ENCODE measurements around the gene MON1B.

MON1B gene

DNA sequence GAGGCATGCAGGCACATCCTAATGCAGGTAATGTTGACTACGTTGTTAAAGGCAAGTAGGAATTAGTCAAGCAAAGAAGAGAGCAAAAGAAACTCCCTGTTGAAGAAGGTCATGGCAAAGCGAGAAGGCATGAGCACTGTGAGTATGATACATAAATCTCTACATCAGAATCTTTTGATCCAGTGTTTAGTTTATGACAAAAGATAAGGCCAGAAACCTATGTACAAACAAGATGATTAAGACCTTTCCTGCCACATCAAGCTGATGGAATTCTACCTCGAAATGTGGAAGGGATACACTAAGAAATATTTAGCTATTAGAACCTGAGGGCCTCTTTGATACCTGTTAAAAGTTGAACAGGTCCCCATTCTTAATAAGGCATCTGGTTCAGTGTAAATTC, 28.4 kb downstream of the MON1B start:
- no peaks in the 10 kb centered on the region for H3K9me3 ChIP-seq (ENCODE audit: insufficient read depth, low read length)

DNA sequence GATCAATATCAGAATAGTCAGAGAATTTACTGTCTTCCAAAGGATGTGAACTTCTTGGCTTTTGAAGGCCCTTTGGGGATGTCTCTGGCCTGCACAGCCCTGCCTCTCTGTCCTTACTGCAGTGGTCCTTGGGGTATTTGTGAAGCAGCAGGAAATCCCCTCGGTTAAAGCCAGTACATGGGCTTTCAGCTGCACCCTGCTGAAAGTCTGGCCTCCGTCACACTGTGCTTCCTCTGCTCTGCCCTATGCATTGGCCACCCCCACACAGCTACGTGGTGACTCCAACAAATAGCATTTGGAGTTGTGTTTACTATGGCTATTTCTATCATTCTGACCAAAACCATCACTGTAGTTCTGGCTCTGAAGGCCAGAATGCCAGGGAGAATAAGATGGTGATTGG, 29.4 kb downstream of the MON1B start:
- Histone ChIP-seq H2AFZ (ENCODE audit: low read depth, low read length, severe bottlenecking) (no peak overlapping the region), H3K79me2 (ENCODE audit: insufficient read depth, low read length) (no peaks in the 10 kb centered on the region), H3K4me2 (ENCODE audit: low read depth, low read length, poor library complexity, severe bottlenecking) (no peak overlapping the region), H3K4me3 (ENCODE audit: insufficient read depth, low read length, poor library complexity, severe bottlenecking) (no peak overlapping the region), H3K9ac (ENCODE audit: low read length) (no peak overlapping the region), H3K9me2 (replicated peaks; ENCODE audit: insufficient read depth, low read length) (no peaks in the 10 kb centered on the region), H4K20me1 (ENCODE audit: low read depth, low read length) (no peaks in the 10 kb centered on the region), H3K27me3 (ENCODE audit: low read length) (no peaks in the 10 kb centered on the region), H3K27ac (ENCODE audit: low read depth, low read length) (no peak overlapping the region), H3K9me3 (ENCODE audit: insufficient read depth, low read length) (no peaks in the 10 kb centered on the region), H3K36me3 (ENCODE audit: low read length) (no peaks in the 10 kb centered on the region), H3F3A (ENCODE audit: insufficient read depth) (no peaks in the 10 kb centered on the region)
- TF ChIP-seq, protein P1, sequence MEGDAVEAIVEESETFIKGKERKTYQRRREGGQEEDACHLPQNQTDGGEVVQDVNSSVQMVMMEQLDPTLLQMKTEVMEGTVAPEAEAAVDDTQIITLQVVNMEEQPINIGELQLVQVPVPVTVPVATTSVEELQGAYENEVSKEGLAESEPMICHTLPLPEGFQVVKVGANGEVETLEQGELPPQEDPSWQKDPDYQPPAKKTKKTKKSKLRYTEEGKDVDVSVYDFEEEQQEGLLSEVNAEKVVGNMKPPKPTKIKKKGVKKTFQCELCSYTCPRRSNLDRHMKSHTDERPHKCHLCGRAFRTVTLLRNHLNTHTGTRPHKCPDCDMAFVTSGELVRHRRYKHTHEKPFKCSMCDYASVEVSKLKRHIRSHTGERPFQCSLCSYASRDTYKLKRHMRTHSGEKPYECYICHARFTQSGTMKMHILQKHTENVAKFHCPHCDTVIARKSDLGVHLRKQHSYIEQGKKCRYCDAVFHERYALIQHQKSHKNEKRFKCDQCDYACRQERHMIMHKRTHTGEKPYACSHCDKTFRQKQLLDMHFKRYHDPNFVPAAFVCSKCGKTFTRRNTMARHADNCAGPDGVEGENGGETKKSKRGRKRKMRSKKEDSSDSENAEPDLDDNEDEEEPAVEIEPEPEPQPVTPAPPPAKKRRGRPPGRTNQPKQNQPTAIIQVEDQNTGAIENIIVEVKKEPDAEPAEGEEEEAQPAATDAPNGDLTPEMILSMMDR (IDR thresholded peaks at IDR 0.05; ENCODE audit: insufficient read depth, low read length, poor library complexity, severe bottlenecking): no peak
- TF ChIP-seq EZH2phosphoT487 (conservative IDR thresholded peaks at IDR 0.05; ENCODE audit: low read length): no peak

More for the DNA sequence above, 28.4 kb downstream of the MON1B start:
- no peaks in the 10 kb centered on the region for H3F3A ChIP-seq (ENCODE audit: insufficient read depth)
- H3K27ac ChIP-seq (ENCODE audit: low read depth, low read length): no peak overlapping the region
- no peaks in the 10 kb centered on the region for H3K79me2 ChIP-seq (ENCODE audit: insufficient read depth, low read length)
- H3K9me2 ChIP-seq (replicated peaks; ENCODE audit: insufficient read depth, low read length): no peaks in the 10 kb centered on the region
- no peaks in the 10 kb centered on the region for H3K27me3 ChIP-seq (ENCODE audit: low read length)
- H3K4me2 ChIP-seq (ENCODE audit: low read depth, low read length, poor library complexity, severe bottlenecking): no peak overlapping the region
- TF ChIP-seq, protein P1 (IDR thresholded peaks at IDR 0.05; ENCODE audit: insufficient read depth, low read length, poor library complexity, severe bottlenecking): no peak
- no peak for TF ChIP-seq EZH2phosphoT487 (conservative IDR thresholded peaks at IDR 0.05; ENCODE audit: low read length)
- H3K36me3 ChIP-seq (ENCODE audit: low read length): no peaks in the 10 kb centered on the region
- H3K4me3 ChIP-seq (ENCODE audit: insufficient read depth, low read length, poor library complexity, severe bottlenecking): no peak overlapping the region
- H3K9ac ChIP-seq (ENCODE audit: low read length): no peak overlapping the region
- H2AFZ ChIP-seq (ENCODE audit: low read depth, low read length, severe bottlenecking): no peak overlapping the region
- no peaks in the 10 kb centered on the region for H4K20me1 ChIP-seq (ENCODE audit: low read depth, low read length)

DNA sequence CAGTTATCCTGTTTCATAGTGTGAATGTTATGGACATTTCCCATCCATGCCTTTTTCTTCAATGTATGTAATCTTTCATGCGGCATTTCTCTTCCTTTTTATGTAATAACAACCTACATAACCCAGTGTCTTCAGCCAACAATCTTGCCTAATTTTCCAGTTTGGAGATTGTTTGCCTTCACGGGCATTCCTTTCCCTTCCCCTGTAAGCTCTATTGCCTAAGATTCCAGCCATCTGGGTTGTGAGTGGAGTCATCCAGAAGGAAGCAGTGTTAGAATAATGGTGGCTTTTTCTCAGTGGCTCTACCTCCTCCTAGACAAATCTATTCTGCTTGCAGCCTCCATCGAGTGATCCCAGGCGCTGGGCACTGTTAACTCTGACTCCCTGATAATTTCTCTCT, 30.5 kb downstream of the MON1B start:
- TF ChIP-seq EZH2phosphoT487 (conservative IDR thresholded peaks at IDR 0.05; ENCODE audit: low read length): no peak
- TF ChIP-seq, protein P1 (IDR thresholded peaks at IDR 0.05; ENCODE audit: insufficient read depth, low read length, poor library complexity, severe bottlenecking): no peak
- Histone ChIP-seq H4K20me1 (ENCODE audit: low read depth, low read length) (no peaks in the 10 kb centered on the region), H3K9ac (ENCODE audit: low read length) (no peak overlapping the region), H3K9me3 (ENCODE audit: insufficient read depth, low read length) (no peaks in the 10 kb centered on the region), H2AFZ (ENCODE audit: low read depth, low read length, severe bottlenecking) (no peak overlapping the region), H3K27me3 (ENCODE audit: low read length) (no peaks in the 10 kb centered on the region), H3K27ac (ENCODE audit: low read depth, low read length) (no peak overlapping the region), H3K4me2 (ENCODE audit: low read depth, low read length, poor library complexity, severe bottlenecking) (no peak overlapping the region), H3K4me3 (ENCODE audit: insufficient read depth, low read length, poor library complexity, severe bottlenecking) (no peak overlapping the region), H3K36me3 (ENCODE audit: low read length) (no peaks in the 10 kb centered on the region), H3K9me2 (replicated peaks; ENCODE audit: insufficient read depth, low read length) (no peaks in the 10 kb centered on the region), H3F3A (ENCODE audit: insufficient read depth) (no peaks in the 10 kb centered on the region), H3K79me2 (ENCODE audit: insufficient read depth, low read length) (no peaks in the 10 kb centered on the region)

Data from SU-DHL-6 (cell line).